HG03521 (cell line): ENCODE data around the gene RPL10.
A peak's percentile ranks its signal among the peaks of the same experiment; 100 is the strongest.

Experiments used
- ATAC-seq: cut with Tn5 transposase; IDR thresholded peaks from one replicate; pipeline ENCODE4 v1.9.1; 2021; ENCODE audit warnings: mild to moderate bottlenecking, moderate library complexity; ENCODE audit not compliant: unreplicated experiment

The RPL10 gene

DNA sequence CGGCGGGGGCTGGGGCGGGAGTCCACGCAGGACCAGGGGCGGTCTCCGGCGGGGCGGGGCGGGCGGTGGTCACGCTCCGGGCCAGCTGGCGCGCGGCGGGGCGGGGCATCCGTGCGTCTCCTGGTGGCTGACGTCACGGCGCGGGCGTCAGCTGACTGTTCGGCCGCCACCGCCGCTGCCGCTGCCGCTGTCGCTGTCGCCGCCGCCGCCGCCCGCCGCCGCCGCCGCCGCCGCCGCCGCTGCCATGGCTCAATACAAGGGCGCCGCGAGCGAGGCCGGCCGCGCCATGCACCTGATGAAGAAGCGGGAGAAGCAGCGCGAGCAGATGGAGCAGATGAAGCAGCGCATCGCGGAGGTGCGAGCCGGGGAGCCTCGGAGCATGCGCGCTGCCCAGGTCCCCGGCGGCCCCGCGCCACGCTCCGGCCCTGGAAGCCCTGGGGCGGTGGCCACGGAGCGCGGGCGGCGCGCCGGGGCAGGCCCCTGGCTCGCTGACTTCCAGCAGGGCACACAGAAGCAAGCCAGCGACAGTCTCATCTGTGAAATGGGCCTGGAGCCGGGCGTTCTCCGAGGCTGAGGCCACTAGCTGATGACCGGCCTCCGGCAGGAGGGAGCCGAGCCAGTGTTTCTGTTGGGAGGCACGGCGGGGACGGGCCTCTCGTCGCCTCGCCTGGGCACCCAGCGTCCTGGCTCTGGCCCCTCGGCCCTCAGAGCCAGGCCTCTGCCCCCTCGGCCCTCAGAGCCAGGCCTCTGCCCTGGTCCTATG, 46.0 kb downstream of the RPL10 start, which contains the start of gene FAM50A:
FAM50A (plus strand) TSS at position 150 of the 763 bp plus-strand sequence; CDS start at position 245, 95 bp downstream.
- ATAC-seq = peak; percentile 84

DNA sequence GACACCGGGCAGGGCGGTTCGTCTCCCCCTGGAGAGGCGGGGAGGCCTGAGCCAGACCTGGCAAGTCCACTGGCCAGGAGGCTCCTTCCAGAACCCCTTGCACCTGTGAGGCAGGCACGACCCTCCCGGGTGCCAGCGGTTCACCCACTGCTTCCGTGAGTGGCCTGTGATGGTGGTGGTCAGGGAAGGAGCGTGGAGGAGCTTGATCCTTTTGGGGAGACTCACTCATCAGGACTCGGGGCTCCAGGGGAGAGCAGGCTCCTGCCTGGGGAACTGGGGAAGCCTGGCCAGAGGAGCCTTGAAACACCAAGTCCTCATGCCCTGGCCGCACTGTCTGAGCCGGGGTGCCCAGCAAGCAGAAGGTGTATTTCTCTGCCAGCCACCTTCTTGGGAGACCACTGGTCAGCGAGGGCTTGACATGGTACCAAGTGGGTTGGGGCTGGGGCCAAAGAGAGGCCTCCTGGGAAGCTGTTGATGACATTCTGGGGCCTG, 46.6 kb downstream of the RPL10 start:
- no peak for ATAC-seq

DNA sequence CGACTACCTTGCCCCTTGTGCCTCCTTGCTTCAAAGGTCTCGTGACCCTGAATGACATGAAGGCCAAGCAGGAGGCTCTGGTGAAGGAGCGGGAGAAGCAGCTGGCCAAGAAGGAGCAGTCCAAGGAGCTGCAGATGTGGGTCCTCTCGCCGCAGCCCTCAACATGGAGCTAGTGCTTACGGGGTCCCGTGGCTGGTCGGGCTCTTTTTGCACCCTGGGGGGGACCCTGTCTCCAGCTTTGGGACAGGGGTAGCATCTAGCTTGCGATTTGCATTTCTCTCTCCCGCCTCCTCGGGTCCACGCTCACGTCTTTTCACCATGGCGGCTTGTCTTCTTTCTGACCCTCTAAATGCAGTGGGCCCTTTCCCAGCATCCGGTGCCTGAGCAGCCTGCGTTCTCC, 47.6 kb downstream of the RPL10 start:
- no peak for ATAC-seq

DNA sequence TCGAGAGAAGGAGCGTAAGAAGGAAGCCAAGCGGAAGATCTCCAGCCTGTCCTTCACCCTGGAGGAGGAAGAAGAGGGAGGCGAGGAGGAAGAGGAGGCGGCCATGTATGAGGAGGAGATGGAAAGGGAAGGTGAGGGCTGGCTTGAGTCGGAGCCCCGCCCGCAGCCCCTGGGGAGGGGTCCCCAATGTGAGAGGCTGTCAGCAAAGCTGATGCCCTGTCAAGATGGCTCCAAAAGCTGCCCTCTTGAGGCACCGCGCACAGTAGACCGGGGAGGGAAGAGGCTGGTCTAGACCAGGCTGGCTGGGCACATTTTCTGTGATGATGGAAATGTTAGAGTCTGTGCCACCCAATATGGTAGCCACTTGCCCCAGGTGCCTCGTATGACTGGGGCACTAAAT, 48.3 kb downstream of the RPL10 start:
- ATAC-seq = no peak

DNA sequence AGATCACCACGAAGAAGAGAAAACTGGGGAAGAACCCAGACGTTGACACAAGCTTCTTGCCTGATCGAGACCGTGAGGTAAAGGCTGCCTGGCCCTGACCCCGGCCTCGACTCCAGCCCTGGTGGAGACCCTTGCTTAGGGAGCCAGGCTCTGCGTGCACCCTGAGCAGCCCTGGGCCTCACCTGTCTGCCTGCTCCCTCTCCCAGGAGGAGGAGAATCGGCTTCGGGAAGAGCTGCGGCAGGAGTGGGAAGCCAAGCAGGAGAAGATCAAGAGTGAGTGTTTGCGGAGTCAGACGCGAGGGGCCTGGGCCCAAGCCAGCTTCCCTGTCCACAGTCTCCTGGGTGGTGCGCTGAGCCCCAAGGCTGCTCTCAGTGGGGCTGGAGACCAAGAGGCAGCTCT, 50.3 kb downstream of the RPL10 start:
- no peak for ATAC-seq

DNA sequence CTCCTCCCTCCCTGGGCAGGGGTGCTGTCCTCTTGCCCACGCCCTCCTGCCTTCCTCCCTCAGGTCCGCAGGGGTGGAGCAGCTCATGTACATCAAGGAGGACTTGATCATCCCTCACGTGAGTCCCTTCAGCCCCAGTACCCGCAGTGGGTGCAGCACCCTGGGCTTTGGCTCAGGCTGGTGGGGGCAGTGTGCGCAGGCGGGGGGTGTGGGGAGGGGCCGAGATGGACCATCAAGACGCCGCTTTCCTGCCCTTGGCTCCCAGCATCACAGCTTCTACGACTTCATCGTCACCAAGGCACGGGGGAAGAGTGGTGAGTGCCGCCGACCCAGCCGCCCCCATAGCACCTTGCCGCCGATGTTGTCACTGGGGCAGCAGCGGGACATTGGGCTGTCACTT, 51.4 kb downstream of the RPL10 start:
- no peak for ATAC-seq

DNA sequence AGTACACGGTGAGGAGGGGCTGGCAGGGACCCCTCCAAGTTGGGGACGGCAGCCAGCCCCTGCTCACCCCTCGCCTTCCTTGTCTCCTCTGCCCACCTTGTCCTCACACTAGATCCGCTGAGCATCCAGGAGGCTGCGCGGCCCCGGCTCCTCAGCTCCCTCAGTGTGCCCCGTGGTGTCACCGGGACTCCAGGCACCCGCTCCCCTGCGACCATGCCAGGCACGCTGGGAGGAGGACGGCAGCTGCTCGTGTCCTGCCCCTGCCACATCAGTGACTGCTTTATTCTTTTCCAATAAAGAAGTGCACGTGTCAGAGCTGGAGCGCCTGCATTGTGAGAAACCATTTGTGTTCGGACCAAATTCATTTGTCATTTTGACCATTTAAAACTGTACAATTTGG, 52.1 kb downstream of the RPL10 start:
- ATAC-seq = no peak
